ENCODE results near the gene KDM6A. TPM values are rescaled to one million over a fixed set of nuclear protein-coding genes. Genes with fewer than 3 reads are reported as not detected.

KDM6A gene
- total RNA-seq, 4 donors from 2014 or later, result 25.9 to 51.0 (median 34.9) TPM

DNA sequence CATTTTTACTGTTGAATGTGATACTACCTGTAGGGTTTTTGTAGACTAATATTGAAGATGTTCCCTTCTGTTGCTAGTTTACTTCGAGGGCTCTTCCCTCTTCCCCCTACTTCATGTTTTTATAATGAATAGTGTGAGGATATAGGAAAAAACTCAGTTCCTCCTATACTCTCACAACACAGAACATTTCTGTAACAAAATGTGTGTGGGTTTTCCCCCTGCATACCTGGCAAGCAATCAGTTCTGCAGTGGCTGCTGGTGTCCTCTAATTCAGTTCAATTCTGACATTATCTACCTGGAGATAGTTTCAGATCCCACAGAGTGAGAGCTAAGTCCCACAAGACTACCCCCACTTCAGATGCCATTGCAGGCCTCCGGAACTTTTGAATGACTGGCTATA lies 107.9 kb downstream of the KDM6A start:
- DNase-seq (ENCODE audit: low spot score in 2 of 2), result no peak
- Histone ChIP-seq H3K4me1 (no peaks in the 10 kb centered on the region), H3K9me3 (peaks cover 0 to 5% (median under 1%) of the 10 kb centered on the region in 4 donors), H3K36me3 (no peaks in the 10 kb centered on the region), H3K27me3 (no peaks in the 10 kb centered on the region), H3K4me3 (no peak overlapping the region), H3K27ac (no peak overlapping the region)
- TF ChIP-seq, protein P1, sequence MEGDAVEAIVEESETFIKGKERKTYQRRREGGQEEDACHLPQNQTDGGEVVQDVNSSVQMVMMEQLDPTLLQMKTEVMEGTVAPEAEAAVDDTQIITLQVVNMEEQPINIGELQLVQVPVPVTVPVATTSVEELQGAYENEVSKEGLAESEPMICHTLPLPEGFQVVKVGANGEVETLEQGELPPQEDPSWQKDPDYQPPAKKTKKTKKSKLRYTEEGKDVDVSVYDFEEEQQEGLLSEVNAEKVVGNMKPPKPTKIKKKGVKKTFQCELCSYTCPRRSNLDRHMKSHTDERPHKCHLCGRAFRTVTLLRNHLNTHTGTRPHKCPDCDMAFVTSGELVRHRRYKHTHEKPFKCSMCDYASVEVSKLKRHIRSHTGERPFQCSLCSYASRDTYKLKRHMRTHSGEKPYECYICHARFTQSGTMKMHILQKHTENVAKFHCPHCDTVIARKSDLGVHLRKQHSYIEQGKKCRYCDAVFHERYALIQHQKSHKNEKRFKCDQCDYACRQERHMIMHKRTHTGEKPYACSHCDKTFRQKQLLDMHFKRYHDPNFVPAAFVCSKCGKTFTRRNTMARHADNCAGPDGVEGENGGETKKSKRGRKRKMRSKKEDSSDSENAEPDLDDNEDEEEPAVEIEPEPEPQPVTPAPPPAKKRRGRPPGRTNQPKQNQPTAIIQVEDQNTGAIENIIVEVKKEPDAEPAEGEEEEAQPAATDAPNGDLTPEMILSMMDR (IDR thresholded peaks at IDR 0.05), result no peak
- no peak for TF ChIP-seq POLR2A (IDR thresholded peaks at IDR 0.05)
- TF ChIP-seq EP300 (IDR thresholded peaks at IDR 0.05), result no peak
- WGBS, 2 donors, result 91 to 96% methylated on average over 2 of the region's 2 CpGs

DNA sequence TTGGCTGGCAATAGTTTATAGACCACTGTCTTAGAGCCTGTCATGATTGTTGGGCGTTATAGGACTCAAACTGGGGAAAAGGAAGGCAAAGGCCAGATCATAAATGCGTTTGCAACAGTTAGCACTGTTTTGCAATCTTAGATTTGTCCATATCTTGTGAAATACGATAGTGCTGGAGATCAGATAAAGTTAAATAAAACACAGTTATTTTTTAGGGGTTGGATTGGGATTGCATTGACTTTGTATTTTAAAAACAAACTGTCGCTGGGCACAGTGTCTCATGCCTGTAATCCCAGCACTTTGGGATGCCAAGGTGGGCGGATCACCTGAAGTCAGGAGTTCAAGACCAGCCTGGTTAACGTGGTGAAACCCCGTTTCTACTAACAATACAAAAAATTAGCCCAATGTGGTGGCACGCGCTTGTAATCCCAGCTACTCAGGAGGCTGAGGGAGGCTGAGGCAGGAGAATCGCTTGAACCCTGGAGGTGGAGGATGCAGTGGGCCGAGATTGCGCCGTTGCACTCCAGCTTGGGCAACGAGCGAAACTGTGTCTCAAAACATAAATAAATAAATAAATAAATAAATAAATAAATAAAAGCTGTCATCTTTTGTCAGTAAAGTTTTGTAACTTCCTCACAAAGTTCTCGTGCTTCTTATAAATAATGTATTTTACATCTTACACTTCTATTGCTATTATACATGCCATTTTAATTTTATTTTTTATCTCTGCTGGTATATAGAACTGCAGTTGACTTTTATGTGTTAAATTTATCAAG lies 117.2 kb downstream of the KDM6A start:
- 90 to 95% methylated on average over 16 of the region's 16 CpGs for WGBS, 2 donors
- Histone ChIP-seq H3K27me3 (no peaks in the 10 kb centered on the region), H3K36me3 (no peaks in the 10 kb centered on the region), H3K4me3 (no peak overlapping the region), H3K9me3 (peaks cover 0 to 3% (median 0%) of the 10 kb centered on the region in 4 donors), H3K4me1 (no peaks in the 10 kb centered on the region), H3K27ac (no peak overlapping the region)
- TF ChIP-seq, protein P1 (IDR thresholded peaks at IDR 0.05), result no peak
- TF ChIP-seq EP300 (IDR thresholded peaks at IDR 0.05), result no peak
- TF ChIP-seq POLR2A (IDR thresholded peaks at IDR 0.05), result no peak
- DNase-seq (ENCODE audit: low spot score in 2 of 2), result no peak

DNA sequence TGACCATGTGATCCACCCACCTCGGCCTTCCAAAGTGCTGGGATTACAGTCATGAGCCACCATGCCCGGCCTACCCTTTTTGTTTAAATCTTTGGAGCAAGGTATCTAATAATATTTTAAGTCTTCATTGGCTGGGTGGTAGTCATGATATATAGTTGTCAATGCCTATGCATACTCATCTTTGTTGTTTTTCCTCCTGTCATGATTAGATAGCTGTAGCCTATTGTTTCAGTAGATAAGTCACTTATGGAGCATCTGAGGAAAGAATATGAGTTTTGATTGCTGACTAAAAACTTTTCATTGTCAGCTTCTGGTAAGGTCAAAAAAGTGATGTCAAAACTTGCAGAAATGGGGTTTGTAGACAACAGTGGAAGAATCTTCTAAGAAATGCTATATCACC lies 119.8 kb downstream of the KDM6A start:
- WGBS, 2 donors, result 92 to 98% methylated on average over 2 of the region's 2 CpGs
- Histone ChIP-seq H3K27me3 (no peaks in the 10 kb centered on the region), H3K36me3 (no peaks in the 10 kb centered on the region), H3K9me3 (no peaks in the 10 kb centered on the region), H3K27ac (no peak overlapping the region), H3K4me1 (no peaks in the 10 kb centered on the region), H3K4me3 (no peak overlapping the region)
- DNase-seq (ENCODE audit: low spot score in 2 of 2), result no peak
- TF ChIP-seq POLR2A (IDR thresholded peaks at IDR 0.05) (no peak), EP300 (IDR thresholded peaks at IDR 0.05) (no peak)
- TF ChIP-seq, protein P1 (IDR thresholded peaks at IDR 0.05), result no peak

DNA sequence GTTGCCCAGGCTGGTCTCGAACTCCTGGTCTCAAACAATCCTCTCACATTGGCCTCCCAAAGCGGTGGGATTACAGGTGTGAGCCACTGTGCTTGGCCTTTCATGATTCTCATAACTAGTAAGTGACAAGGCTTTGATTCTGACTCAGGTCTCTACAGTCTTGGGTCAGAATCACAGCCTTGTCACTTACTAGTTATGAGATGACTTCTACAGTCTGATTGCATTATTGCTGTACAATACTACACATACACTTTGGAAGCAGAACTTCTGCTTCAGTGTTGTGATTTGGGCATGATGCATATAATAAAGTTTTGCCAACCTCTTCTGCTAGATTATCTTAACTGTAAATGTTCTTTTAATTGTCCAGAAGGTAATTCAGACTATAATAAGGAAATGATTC lies 123.3 kb downstream of the KDM6A start:
- no peak for DNase-seq (ENCODE audit: low spot score in 2 of 2)
- Histone ChIP-seq H3K27ac (no peak overlapping the region), H3K4me3 (no peak overlapping the region), H3K4me1 (peaks cover 0 to 3% (median 0%) of the 10 kb centered on the region in 4 donors), H3K27me3 (no peaks in the 10 kb centered on the region), H3K36me3 (no peaks in the 10 kb centered on the region), H3K9me3 (no peaks in the 10 kb centered on the region)
- WGBS, 2 donors, result 80 to 100% methylated on average over 1 to 2 of the region's 2 CpGs
- TF ChIP-seq POLR2A (IDR thresholded peaks at IDR 0.05) (no peak), EP300 (IDR thresholded peaks at IDR 0.05) (no peak)
- TF ChIP-seq, protein P1 (IDR thresholded peaks at IDR 0.05), result no peak

DNA sequence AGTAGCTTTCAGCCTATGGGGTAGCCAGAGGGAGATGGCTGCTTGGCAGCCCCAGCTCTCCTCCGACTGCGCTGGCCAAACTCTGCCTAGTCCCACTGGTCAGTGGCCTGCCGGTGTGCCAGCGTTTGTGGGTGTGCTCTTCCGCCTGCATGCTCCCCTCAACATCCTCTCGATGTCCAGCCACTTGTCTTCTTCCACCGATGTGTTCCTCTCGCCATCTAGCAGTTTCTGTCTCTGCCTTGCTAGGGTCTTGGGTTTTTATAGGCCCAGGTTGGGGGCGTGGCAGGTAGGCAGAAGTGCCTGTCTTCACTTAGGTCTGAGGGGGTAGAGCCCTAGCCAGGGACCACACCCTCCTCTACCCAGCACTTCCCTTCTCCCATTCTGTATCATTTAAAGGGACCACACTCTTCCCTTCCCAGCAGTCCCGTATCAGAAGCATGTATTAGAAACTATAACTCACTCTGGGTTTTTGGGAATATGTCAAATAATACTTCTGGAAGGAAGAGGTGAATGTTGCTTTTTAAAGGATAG lies 124.4 kb downstream of the KDM6A start:
- H3K27me3 ChIP-seq, result no peaks in the 10 kb centered on the region
- TF ChIP-seq EP300 (IDR thresholded peaks at IDR 0.05) (no peak), POLR2A (IDR thresholded peaks at IDR 0.05) (no peak)
- TF ChIP-seq, protein P1 (IDR thresholded peaks at IDR 0.05), result no peak
- H3K4me1 ChIP-seq, result peaks cover 0 to 7% (median 0%) of the 10 kb centered on the region in 4 donors
- H3K36me3 ChIP-seq, result no peaks in the 10 kb centered on the region
- H3K4me3 ChIP-seq, result no peak overlapping the region
- DNase-seq (ENCODE audit: low spot score in 2 of 2), result no peak
- no peak overlapping the region for H3K27ac ChIP-seq
- no peaks in the 10 kb centered on the region for H3K9me3 ChIP-seq
- WGBS, 2 donors, result 87 to 89% methylated on average over 9 to 10 of the region's 10 CpGs
